Ascending aorta (tissue), 2 donors: ENCODE data around the gene CAPN11. TPM values are rescaled to one million over a fixed set of nuclear protein-coding genes. Genes with fewer than 3 reads are reported as not detected.

Source experiments
- DNase-seq, 2 donors: peaks; one replicate each; pipeline ENCODE4 v3.0.0-alpha.2; 2019; ENCODE audit warnings: low spot score in 2 of 2
- H3K27ac ChIP-seq, 2 donors: fragments of 200-600 bp; sonication (generic); one replicate each; pipeline ENCODE4 v1.5.1; 2016 to 2017; ENCODE audit warnings: mild to moderate bottlenecking in 1 of 2
- H3K27me3 ChIP-seq: fragments of 200-600 bp; sonication (generic); one replicate; pipeline ENCODE4 v1.5.1; 2017
- H3K36me3 ChIP-seq, 2 donors: fragments of 200-600 bp; sonication (generic); one replicate each; pipeline ENCODE4 v1.5.1; 2016
- H3K4me1 ChIP-seq, 2 donors: fragments of 200-600 bp; sonication (generic); one replicate each; pipeline ENCODE4 v1.5.1; 2016 to 2017; ENCODE audit warnings: mild to moderate bottlenecking in 1 of 2
- H3K4me3 ChIP-seq, 2 donors: fragments of 200-600 bp; sonication (generic); one replicate each; pipeline ENCODE4 v1.5.1; 2016 to 2017; ENCODE audit warnings: mild to moderate bottlenecking in 1 of 2
- H3K9me3 ChIP-seq, 2 donors: fragments of 200-600 bp; sonication (generic); one replicate each; pipeline ENCODE4 v1.5.1; 2016
- intact Hi-C: fragments of 100-400 bp; cut with DNase I; formaldehyde crosslinking; loops from one replicate; pipeline ENCODE4 v1.15.1; 2023
- total RNA-seq: library from RNA; depleted of rRNA; stranded (reverse); fragments of >200 nt; gene quantifications from one replicate; pipeline ENCODE4 v1.1.0, GENCODE V29; 2016
- TF ChIP-seq, protein P1 (sequence below), 3 experiments: fragments of 200-600 bp in 2 of 3; fragments of 450-650 bp in 1 of 3; sonication (generic) in 2 of 3; IDR thresholded peaks; one replicate each; pipeline ENCODE4 v1.5.1; 2016 to 2019; ENCODE audit warnings: antibody characterized with exemption in 3 of 3, mild to moderate bottlenecking in 1 of 3, moderate library complexity in 1 of 3

Gene CAPN11
- total RNA-seq, 1 donor from 2014 or later = 0.43 TPM

DNA sequence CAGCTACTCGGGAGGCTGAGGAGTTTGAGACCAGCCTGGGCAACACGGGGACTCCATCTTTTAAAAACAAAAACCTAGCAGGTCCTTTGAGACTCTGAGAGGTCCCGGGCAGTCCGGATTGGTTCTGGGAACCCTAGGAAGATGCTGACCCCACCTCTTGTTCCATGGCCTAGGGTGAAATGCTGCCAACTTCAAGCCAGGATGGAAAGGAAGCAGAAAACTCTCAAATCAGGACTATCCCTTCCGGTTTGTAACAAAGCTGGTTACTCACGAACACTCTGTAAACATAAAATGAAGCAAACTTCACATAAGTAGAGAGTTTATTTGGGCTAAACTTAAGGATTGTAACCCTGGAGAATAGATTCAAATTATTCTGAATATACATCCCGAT is 28.0 kb downstream of the CAPN11 start:
- no peak overlapping the region for H3K4me3 ChIP-seq
- H3K36me3 ChIP-seq = no peaks in the 10 kb centered on the region
- peak overlapping the region in 1 of 2 donors; percentile 25 for H3K27ac ChIP-seq
- no peaks in the 10 kb centered on the region for H3K4me1 ChIP-seq
- no peaks in the 10 kb centered on the region for H3K9me3 ChIP-seq
- TF ChIP-seq, protein P1, sequence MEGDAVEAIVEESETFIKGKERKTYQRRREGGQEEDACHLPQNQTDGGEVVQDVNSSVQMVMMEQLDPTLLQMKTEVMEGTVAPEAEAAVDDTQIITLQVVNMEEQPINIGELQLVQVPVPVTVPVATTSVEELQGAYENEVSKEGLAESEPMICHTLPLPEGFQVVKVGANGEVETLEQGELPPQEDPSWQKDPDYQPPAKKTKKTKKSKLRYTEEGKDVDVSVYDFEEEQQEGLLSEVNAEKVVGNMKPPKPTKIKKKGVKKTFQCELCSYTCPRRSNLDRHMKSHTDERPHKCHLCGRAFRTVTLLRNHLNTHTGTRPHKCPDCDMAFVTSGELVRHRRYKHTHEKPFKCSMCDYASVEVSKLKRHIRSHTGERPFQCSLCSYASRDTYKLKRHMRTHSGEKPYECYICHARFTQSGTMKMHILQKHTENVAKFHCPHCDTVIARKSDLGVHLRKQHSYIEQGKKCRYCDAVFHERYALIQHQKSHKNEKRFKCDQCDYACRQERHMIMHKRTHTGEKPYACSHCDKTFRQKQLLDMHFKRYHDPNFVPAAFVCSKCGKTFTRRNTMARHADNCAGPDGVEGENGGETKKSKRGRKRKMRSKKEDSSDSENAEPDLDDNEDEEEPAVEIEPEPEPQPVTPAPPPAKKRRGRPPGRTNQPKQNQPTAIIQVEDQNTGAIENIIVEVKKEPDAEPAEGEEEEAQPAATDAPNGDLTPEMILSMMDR (IDR thresholded peaks at IDR 0.05) = no peak
- DNase-seq = no peak
- intact Hi-C loops = no loop called here
- no peaks in the 10 kb centered on the region for H3K27me3 ChIP-seq

DNA sequence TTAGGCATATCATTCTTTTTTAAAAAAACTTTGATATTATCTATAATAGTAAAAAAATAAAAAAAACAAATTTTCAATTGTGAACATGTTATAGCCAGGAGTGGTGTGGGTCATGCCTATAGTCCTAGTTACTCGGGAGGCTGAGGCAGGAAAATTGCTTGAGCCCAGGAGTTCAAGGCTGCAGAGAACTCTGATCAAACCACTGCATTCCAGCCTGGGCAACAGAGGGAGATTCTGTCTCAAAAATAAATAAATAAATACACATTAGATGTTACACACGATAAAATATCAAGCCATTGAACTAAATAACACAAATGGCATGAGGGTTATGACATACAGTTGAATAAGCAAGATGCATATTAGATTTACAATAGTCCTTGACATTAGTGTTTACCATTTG is 30.2 kb downstream of the CAPN11 start:
- no peak overlapping the region for H3K4me3 ChIP-seq
- no peaks in the 10 kb centered on the region for H3K9me3 ChIP-seq
- TF ChIP-seq, protein P1 (IDR thresholded peaks at IDR 0.05) = no peak
- no peak overlapping the region for H3K27ac ChIP-seq
- intact Hi-C loops = no loop called here
- H3K36me3 ChIP-seq = no peaks in the 10 kb centered on the region
- no peaks in the 10 kb centered on the region for H3K27me3 ChIP-seq
- no peak for DNase-seq
- H3K4me1 ChIP-seq = no peaks in the 10 kb centered on the region

DNA sequence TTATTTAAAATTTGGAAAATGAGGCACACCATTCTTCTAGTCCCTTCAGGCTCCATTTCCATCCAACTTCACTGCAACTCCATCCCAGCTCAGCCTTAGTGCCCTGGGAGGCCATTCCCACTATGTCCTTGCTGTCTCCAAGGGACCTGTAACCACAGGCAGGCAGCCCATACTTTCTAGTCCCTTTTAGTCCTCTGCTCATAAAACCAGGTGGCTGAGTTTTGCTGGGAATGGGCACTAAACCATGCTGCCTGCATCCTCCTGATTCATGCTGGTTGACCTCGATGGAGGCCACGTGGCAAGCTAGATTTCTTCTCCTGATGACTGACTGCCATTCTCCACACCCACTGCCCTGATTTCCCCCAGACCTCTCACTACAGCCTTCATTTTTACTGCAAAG is 30.6 kb downstream of the CAPN11 start:
- Histone ChIP-seq H3K27me3 (no peaks in the 10 kb centered on the region), H3K9me3 (no peaks in the 10 kb centered on the region), H3K27ac (no peak overlapping the region), H3K4me3 (no peak overlapping the region), H3K36me3 (no peaks in the 10 kb centered on the region), H3K4me1 (no peaks in the 10 kb centered on the region)
- TF ChIP-seq, protein P1 (IDR thresholded peaks at IDR 0.05) = no peak
- no peak for DNase-seq
- intact Hi-C loops = no loop called here

DNA sequence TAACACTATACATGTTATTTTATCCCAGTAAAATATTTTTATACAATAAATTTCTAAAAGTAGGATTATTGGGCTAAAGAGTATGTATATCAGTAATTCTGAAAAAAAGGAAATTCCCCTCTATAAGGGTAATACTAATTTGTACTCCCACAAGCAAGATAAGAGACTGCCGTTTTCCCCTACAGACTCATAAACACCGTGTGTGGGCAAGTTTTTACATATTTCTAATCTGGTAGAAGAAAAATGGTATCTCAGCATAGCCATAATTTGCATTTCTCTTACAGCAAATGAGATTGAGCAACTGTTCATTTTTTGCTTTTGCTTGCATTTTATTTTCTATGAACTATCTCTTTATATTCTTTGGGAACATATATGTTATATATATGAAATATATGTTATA is 32.1 kb downstream of the CAPN11 start:
- intact Hi-C loops = no loop called here
- Histone ChIP-seq H3K4me1 (no peaks in the 10 kb centered on the region), H3K27me3 (no peaks in the 10 kb centered on the region), H3K9me3 (no peaks in the 10 kb centered on the region), H3K36me3 (no peaks in the 10 kb centered on the region), H3K27ac (no peak overlapping the region), H3K4me3 (no peak overlapping the region)
- no peak for DNase-seq
- TF ChIP-seq, protein P1 (IDR thresholded peaks at IDR 0.05) = no peak

DNA sequence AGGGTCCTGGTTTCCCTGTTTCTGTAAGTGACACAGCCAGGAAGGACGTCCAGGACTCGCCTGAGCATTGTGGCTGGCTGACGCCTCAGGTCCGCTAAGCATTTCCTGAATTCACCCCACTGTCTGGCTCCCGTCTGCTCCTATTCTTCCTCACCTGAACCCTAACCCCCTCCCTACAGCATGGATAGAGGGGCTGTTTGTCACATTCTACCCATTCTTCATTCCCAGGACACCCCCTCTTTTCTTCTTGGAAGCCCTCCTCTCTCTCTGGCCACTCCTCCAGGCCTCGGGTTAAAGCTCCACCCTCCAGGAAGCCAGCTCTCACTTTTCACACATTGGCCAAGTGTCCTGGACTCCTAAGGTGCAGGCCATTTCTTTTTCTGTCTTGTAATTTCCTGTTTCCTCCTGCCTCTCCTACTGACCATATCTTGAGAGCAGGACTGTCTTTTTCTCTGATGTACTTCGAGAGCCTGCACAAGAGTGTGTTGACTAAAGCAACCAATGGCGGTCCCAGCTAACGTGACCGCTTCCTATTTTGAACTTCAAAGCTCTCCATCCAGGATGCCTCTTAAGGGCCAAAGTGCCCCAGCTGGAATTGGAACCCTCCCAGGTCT is 33.9 kb downstream of the CAPN11 start:
- Histone ChIP-seq H3K4me3 (no peak overlapping the region), H3K36me3 (no peaks in the 10 kb centered on the region), H3K4me1 (no peaks in the 10 kb centered on the region), H3K27ac (peak overlapping the region in 1 of 2 donors; percentile 8), H3K9me3 (no peaks in the 10 kb centered on the region), H3K27me3 (no peaks in the 10 kb centered on the region)
- intact Hi-C loops = no loop called here
- no peak for DNase-seq
- TF ChIP-seq, protein P1 (IDR thresholded peaks at IDR 0.05) = no peak
